ENCODE measurements around the gene HIRIP3. TPM values are rescaled to one million over a fixed set of nuclear protein-coding genes. Genes with fewer than 3 reads are reported as not detected.

Gene HIRIP3
- total and polyA plus RNA-seq, 2 of the 13 experiments (the other 11 are each of a cell fraction or from before 2014, with no cell fraction given): 12.6 to 17.2 TPM

GRCh38 chr16:29977063-29977825 lies 18.2 kb downstream of the HIRIP3 start:
- no peak overlapping the region for H3K9ac ChIP-seq (ENCODE audit: insufficient read depth, low read depth, low read length)
- POLR2A ChIA-PET: interaction anchor here (1.1 kb wide), 1 partner anchor 52 kb away, joined by 3 read pairs; the partner anchor contains the start of gene KCTD13
- no peak overlapping the region for H3K4me3 ChIP-seq (replicated peaks in 1 of 3; ENCODE audit: insufficient read depth in 1 of 3, low read depth in 2 of 3, low read length in 3 of 3)
- peaks cover 30% of the 10 kb centered on the region for H3K4me1 ChIP-seq (ENCODE audit: insufficient read depth, low read length)
- H2AFZ ChIP-seq (ENCODE audit: low read length): no peak overlapping the region
- peaks cover 35 to 56% of the 10 kb centered on the region in 2 experiments for H3K36me3 ChIP-seq (replicated peaks in 1 of 2; ENCODE audit: control insufficient read depth in 1 of 2, insufficient read depth in 2 of 2, low read length in 2 of 2)
- H4K20me1 ChIP-seq (ENCODE audit: insufficient read depth, low read length): peaks cover 23% of the 10 kb centered on the region
- in situ Hi-C loops (cut with HindIII; ENCODE audit: extremely low pct_ligation_motif_present, low pct_unique_long_range_greater_than_20kb) (no loop called here), intact Hi-C loops (cut with micrococcal nuclease; ENCODE audit: unreplicated experiment) (no loop called here)
- no peaks in the 10 kb centered on the region; a peak in 1 of 5 replicates for H3K27me3 ChIP-seq (ENCODE audit: control insufficient read depth in 1 of 2, insufficient read depth in 2 of 2, low read length in 2 of 2)
- no peak overlapping the region for H3K27ac ChIP-seq (ENCODE audit: extremely low read length, insufficient read depth, low read length)
- CTCF ChIA-PET (ENCODE audit: low intra/inter-chr PET ratio, low total read pairs): no interaction called here
- peaks cover 38% of the 10 kb centered on the region for H3K79me2 ChIP-seq (ENCODE audit: insufficient read depth, low read length)
- DNase-seq (ENCODE audit: low spot score): no peak
- 98% methylated on average over 7 of the region's 9 CpGs for WGBS (ENCODE audit: low lambda C conversion rate)
- TF ChIP-seq STAT5B (CRISPR knock-in tag; IDR thresholded peaks at IDR 0.05) (no peak), ZNF335 (CRISPR knock-in tag; IDR thresholded peaks at IDR 0.05) (no peak), BRF2 (CRISPR knock-in tag; IDR thresholded peaks at IDR 0.05) (no peak), CENPBD1 (CRISPR knock-in tag; IDR thresholded peaks at IDR 0.05; ENCODE audit: borderline replicate concordance, low read depth) (no peak), PTBP1 (IDR thresholded peaks at IDR 0.05; ENCODE audit: low read depth, low read length, poor library complexity, severe bottlenecking) (no peak), ZFP36L2 (CRISPR knock-in tag; IDR thresholded peaks at IDR 0.05) (no peak)
- TF ChIP-seq, protein P1, sequence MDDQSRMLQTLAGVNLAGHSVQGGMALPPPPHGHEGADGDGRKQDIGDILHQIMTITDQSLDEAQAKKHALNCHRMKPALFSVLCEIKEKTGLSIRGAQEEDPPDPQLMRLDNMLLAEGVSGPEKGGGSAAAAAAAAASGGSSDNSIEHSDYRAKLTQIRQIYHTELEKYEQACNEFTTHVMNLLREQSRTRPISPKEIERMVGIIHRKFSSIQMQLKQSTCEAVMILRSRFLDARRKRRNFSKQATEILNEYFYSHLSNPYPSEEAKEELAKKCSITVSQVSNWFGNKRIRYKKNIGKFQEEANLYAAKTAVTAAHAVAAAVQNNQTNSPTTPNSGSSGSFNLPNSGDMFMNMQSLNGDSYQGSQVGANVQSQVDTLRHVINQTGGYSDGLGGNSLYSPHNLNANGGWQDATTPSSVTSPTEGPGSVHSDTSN (CRISPR knock-in tag; IDR thresholded peaks at IDR 0.05; ENCODE audit: borderline replicate concordance): no peak
- no peak for FAIRE-seq
- no peaks in the 10 kb centered on the region for H3K9me3 ChIP-seq (ENCODE audit: low read length)
- no TSS peak for BruUV-seq (replicated peaks)
- ATAC-seq: no peak
- peak overlapping the region; percentile 93; the same call in 1 of the 2 replicates for H3K4me2 ChIP-seq (ENCODE audit: low read depth, low read length)

Data from HepG2 (cell line).